ENCODE results near the gene MAL. TPM values are rescaled to one million over a fixed set of nuclear protein-coding genes. Genes with fewer than 3 reads are reported as not detected.

MAL gene
- total RNA-seq, 1 experiment from 2014 or later: not detected

GRCh38 chr2:95073856-95074662, 48.6 kb downstream of the MAL start:
- no peaks in the 10 kb centered on the region for H4K20me1 ChIP-seq (ENCODE audit: insufficient read depth, low read depth, low read length)
- H3K9me3 ChIP-seq (ENCODE audit: low read length): no peaks in the 10 kb centered on the region
- no peak overlapping the region for H3K4me2 ChIP-seq (ENCODE audit: low read depth, low read length, poor library complexity, severe bottlenecking)
- no peaks in the 10 kb centered on the region for H3K27me3 ChIP-seq (ENCODE audit: low read length)
- DNase-seq: no peak
- H3K4me3 ChIP-seq (ENCODE audit: low read length): no peak overlapping the region
- H3K9ac ChIP-seq (ENCODE audit: low read length): no peak overlapping the region
- H3K36me3 ChIP-seq (ENCODE audit: insufficient read depth, low read length): no peaks in the 10 kb centered on the region
- no peak overlapping the region for H2AFZ ChIP-seq (ENCODE audit: low read length)
- peaks cover 25% of the 10 kb centered on the region for H3K4me1 ChIP-seq (ENCODE audit: low read length)
- H3K27ac ChIP-seq (ENCODE audit: low read length): no peak overlapping the region
- no peaks in the 10 kb centered on the region for H3K79me2 ChIP-seq (ENCODE audit: low read length)
- no peaks in the 10 kb centered on the region for H3K9me2 ChIP-seq (replicated peaks; ENCODE audit: insufficient read depth, low read length)

DNA sequence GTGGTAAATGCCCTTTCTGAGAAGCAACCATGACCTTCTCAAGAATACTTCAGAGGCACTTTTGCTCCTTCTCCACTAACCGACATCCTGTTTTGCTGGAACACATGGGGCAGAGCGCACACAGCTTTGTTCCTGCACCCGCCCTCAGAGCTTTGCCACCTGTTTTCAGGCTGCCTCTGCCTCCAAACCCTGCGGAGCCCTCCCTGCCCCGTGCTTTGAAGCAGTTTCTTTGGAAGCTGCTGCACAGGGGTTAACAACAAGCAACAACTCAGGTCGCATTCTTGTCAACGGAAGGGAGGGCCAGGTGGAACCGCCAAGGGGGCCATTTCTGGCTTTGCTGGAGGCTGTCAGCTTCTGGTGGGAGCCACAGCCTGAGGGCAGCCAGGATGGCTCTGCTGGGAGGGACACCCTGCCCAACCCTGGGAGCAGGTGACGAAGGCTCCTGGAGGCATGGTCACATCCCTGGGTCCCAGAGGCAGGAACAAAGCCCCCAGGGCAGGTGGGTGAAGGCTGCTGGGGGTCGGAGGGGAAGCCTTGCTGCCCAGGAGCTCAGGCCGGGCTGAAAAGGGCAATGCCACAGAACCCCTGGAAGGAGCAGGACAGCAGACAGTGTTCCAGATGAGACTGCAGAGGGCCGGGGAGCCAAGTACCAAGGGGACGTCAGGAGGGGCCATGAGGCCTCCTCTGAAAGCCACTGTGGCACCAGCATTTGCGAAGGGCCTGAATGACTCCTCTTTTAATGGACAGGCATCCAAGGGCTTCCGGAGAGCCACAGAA, 49.3 kb downstream of the MAL start:
- Histone ChIP-seq H3K79me2 (ENCODE audit: low read length) (no peaks in the 10 kb centered on the region), H4K20me1 (ENCODE audit: insufficient read depth, low read depth, low read length) (no peaks in the 10 kb centered on the region), H3K27me3 (ENCODE audit: low read length) (no peaks in the 10 kb centered on the region), H3K9me3 (ENCODE audit: low read length) (no peaks in the 10 kb centered on the region), H3K9me2 (replicated peaks; ENCODE audit: insufficient read depth, low read length) (no peaks in the 10 kb centered on the region), H2AFZ (ENCODE audit: low read length) (no peak overlapping the region), H3K4me1 (ENCODE audit: low read length) (peaks cover 33% of the 10 kb centered on the region), H3K27ac (ENCODE audit: low read length) (no peak overlapping the region), H3K4me3 (ENCODE audit: low read length) (no peak overlapping the region), H3K4me2 (ENCODE audit: low read depth, low read length, poor library complexity, severe bottlenecking) (no peak overlapping the region), H3K9ac (ENCODE audit: low read length) (no peak overlapping the region), H3K36me3 (ENCODE audit: insufficient read depth, low read length) (no peaks in the 10 kb centered on the region)
- no peak for DNase-seq

GRCh38 chr2:95075440-95076132, 50.1 kb downstream of the MAL start:
- Histone ChIP-seq H3K9me3 (ENCODE audit: low read length) (no peaks in the 10 kb centered on the region), H3K9me2 (replicated peaks; ENCODE audit: insufficient read depth, low read length) (no peaks in the 10 kb centered on the region), H3K79me2 (ENCODE audit: low read length) (no peaks in the 10 kb centered on the region), H3K27me3 (ENCODE audit: low read length) (no peaks in the 10 kb centered on the region), H3K4me2 (ENCODE audit: low read depth, low read length, poor library complexity, severe bottlenecking) (no peak overlapping the region), H3K4me3 (ENCODE audit: low read length) (no peak overlapping the region), H3K9ac (ENCODE audit: low read length) (no peak overlapping the region), H4K20me1 (ENCODE audit: insufficient read depth, low read depth, low read length) (no peaks in the 10 kb centered on the region), H3K27ac (ENCODE audit: low read length) (no peak overlapping the region), H3K4me1 (ENCODE audit: low read length) (peaks cover 35% of the 10 kb centered on the region), H2AFZ (ENCODE audit: low read length) (no peak overlapping the region), H3K36me3 (ENCODE audit: insufficient read depth, low read length) (no peaks in the 10 kb centered on the region)
- no peak for DNase-seq

- H3K27me3 ChIP-seq (ENCODE audit: low read length): no peaks in the 10 kb centered on the region
- no peaks in the 10 kb centered on the region for H4K20me1 ChIP-seq (ENCODE audit: insufficient read depth, low read depth, low read length)
- no peaks in the 10 kb centered on the region for H3K9me3 ChIP-seq (ENCODE audit: low read length)
- peak overlapping the region; percentile 64 for H3K4me3 ChIP-seq (ENCODE audit: low read length)
- H3K36me3 ChIP-seq (ENCODE audit: insufficient read depth, low read length): no peaks in the 10 kb centered on the region
- peak overlapping the region; percentile 41; the same call in 1 of the 2 replicates for H3K9ac ChIP-seq (ENCODE audit: low read length)
- peaks cover 35% of the 10 kb centered on the region for H3K4me1 ChIP-seq (ENCODE audit: low read length)
- H3K4me2 ChIP-seq (ENCODE audit: low read depth, low read length, poor library complexity, severe bottlenecking): peak overlapping the region; percentile 77
- no peaks in the 10 kb centered on the region for H3K9me2 ChIP-seq (replicated peaks; ENCODE audit: insufficient read depth, low read length)
- no peaks in the 10 kb centered on the region for H3K79me2 ChIP-seq (ENCODE audit: low read length)
- H2AFZ ChIP-seq (ENCODE audit: low read length): peak overlapping the region; percentile 89; the same call in 1 of the 2 replicates
- no peak overlapping the region for H3K27ac ChIP-seq (ENCODE audit: low read length)
- peak; percentile 90 for DNase-seq
Observed at GRCh38 chr2:95076705-95077529, 51.4 kb downstream of the MAL start.

GRCh38 chr2:95077530-95077825, 52.0 kb downstream of the MAL start:
- Histone ChIP-seq H3K27me3 (ENCODE audit: low read length) (no peaks in the 10 kb centered on the region), H3K4me2 (ENCODE audit: low read depth, low read length, poor library complexity, severe bottlenecking) (peak overlapping the region; percentile 77)
- no peak for DNase-seq

DNA sequence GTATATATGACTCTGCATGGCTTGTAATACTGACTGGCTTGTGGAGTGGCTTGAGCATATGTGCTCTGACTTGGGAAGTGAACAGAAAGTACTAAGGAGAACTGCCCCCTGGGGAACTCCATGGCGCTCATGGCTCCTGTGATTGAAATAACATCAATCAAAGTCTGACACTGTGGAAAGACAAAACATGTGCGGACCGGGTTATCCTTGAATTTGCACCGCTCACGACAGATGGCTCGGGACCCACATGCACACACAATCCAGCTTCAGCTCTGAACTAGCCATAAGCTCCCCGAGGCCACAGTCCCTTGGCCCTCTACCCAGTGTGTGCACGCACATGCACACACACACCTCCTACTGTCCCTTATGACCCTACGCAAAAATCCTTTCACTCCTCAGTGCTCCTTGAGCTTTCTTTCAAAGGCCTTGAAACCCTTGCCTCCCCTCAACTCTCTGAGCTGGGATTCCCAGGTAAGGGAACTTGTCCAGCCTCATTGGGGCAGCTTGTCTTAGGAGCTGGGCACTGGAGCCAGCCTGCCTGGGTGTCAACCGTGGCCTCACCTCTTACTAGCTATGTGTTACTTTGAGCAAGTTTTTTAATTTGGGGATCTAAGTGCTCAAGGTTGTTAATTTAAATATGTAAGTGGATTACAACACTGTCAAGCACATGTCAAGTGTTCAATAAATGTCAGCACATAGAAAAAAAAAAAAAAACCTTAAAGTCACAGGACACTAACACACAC, 52.5 kb downstream of the MAL start:
- DNase-seq: no peak
- Histone ChIP-seq H2AFZ (ENCODE audit: low read length) (no peak overlapping the region), H4K20me1 (ENCODE audit: insufficient read depth, low read depth, low read length) (no peaks in the 10 kb centered on the region), H3K4me3 (ENCODE audit: low read length) (no peak overlapping the region), H3K27ac (ENCODE audit: low read length) (no peak overlapping the region), H3K79me2 (ENCODE audit: low read length) (no peaks in the 10 kb centered on the region), H3K4me1 (ENCODE audit: low read length) (peaks cover 35% of the 10 kb centered on the region), H3K36me3 (ENCODE audit: insufficient read depth, low read length) (no peaks in the 10 kb centered on the region), H3K27me3 (ENCODE audit: low read length) (no peaks in the 10 kb centered on the region), H3K9me2 (replicated peaks; ENCODE audit: insufficient read depth, low read length) (no peaks in the 10 kb centered on the region), H3K4me2 (ENCODE audit: low read depth, low read length, poor library complexity, severe bottlenecking) (peak overlapping the region; percentile 77), H3K9ac (ENCODE audit: low read length) (no peak overlapping the region), H3K9me3 (ENCODE audit: low read length) (no peaks in the 10 kb centered on the region)

More at GRCh38 chr2:95077530-95077825, 52.0 kb downstream of the MAL start:
- H3K4me3 ChIP-seq (ENCODE audit: low read length): no peak overlapping the region
- H3K9me2 ChIP-seq (replicated peaks; ENCODE audit: insufficient read depth, low read length): no peaks in the 10 kb centered on the region
- no peak overlapping the region for H3K9ac ChIP-seq (ENCODE audit: low read length)
- no peaks in the 10 kb centered on the region for H3K9me3 ChIP-seq (ENCODE audit: low read length)
- H3K27ac ChIP-seq (ENCODE audit: low read length): no peak overlapping the region
- H3K4me1 ChIP-seq (ENCODE audit: low read length): peaks cover 35% of the 10 kb centered on the region
- no peaks in the 10 kb centered on the region for H3K36me3 ChIP-seq (ENCODE audit: insufficient read depth, low read length)
- no peak overlapping the region; the same call in 1 of the 2 replicates for H2AFZ ChIP-seq (ENCODE audit: low read length)
- no peaks in the 10 kb centered on the region for H3K79me2 ChIP-seq (ENCODE audit: low read length)
- no peaks in the 10 kb centered on the region for H4K20me1 ChIP-seq (ENCODE audit: insufficient read depth, low read depth, low read length)

DNA sequence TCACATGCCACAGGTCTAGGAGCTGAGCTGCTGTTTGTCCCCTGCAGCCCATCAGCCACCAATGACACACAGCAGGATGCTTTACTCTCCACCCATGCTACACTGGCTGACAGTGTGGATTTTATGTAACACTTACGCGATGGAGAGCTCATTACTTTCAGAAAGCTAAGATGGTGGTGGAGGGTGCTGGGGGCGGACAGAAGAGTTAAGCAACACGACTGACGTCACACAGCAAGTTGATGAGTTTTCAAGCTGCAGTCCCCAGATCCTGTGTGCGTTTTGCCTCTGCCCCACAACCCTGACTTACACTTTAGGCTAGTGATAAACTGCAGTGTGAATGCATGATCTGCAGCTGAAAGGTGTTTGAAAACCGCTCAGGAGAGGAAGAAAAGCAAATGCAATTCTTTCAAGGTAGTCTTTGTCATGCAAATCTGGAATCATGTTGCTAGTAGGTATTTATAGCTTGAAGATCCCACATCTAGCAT, 53.7 kb downstream of the MAL start:
- Histone ChIP-seq H3K4me3 (ENCODE audit: low read length) (no peak overlapping the region), H4K20me1 (ENCODE audit: insufficient read depth, low read depth, low read length) (no peaks in the 10 kb centered on the region), H2AFZ (ENCODE audit: low read length) (no peak overlapping the region), H3K36me3 (ENCODE audit: insufficient read depth, low read length) (no peaks in the 10 kb centered on the region), H3K9ac (ENCODE audit: low read length) (no peak overlapping the region), H3K4me1 (ENCODE audit: low read length) (peaks cover 35% of the 10 kb centered on the region), H3K4me2 (ENCODE audit: low read depth, low read length, poor library complexity, severe bottlenecking) (peak overlapping the region; percentile 42), H3K9me2 (replicated peaks; ENCODE audit: insufficient read depth, low read length) (no peaks in the 10 kb centered on the region), H3K27me3 (ENCODE audit: low read length) (no peaks in the 10 kb centered on the region), H3K27ac (ENCODE audit: low read length) (no peak overlapping the region), H3K9me3 (ENCODE audit: low read length) (no peaks in the 10 kb centered on the region), H3K79me2 (ENCODE audit: low read length) (no peaks in the 10 kb centered on the region)
- DNase-seq: no peak

All from Karpas-422 (cell line).